Hepatocyte (in vitro differentiated cells): ENCODE results near the gene SRPK2.

ENCODE experiments used
- CTCF ChIP-seq: fragments of 200-600 bp; sonication (generic); IDR thresholded peaks from 2 replicates; pipeline ENCODE4 v1.5.1; 2016; ENCODE audit warnings: antibody characterized with exemption, mild to moderate bottlenecking; ENCODE audit not compliant: poor library complexity
- EZH2 ChIP-seq: fragments of 200-600 bp; sonication (generic); IDR thresholded peaks from 2 replicates; pipeline ENCODE4 v1.6.1; 2016; ENCODE audit warnings: antibody characterized with exemption, mild to moderate bottlenecking, borderline replicate concordance
- EZH2phosphoT487 ChIP-seq: fragments of 200-600 bp; sonication (generic); IDR thresholded peaks from one replicate; pipeline ENCODE4 v1.6.1; 2018; ENCODE audit warnings: antibody characterized with exemption, mild to moderate bottlenecking, low read depth, moderate library complexity; ENCODE audit not compliant: unreplicated experiment, severe bottlenecking

- TF ChIP-seq CTCF (no peak), EZH2 (no peak), EZH2phosphoT487 (no peak)
These were observed 34.3 kb downstream of the SRPK2 start for GRCh38 chr7:105354383-105354782.
